HCT116 (cell line): ENCODE results near the gene TTLL4. TPM values are rescaled to one million over a fixed set of nuclear protein-coding genes. Genes with fewer than 3 reads are reported as not detected.
A peak's percentile ranks its signal among the peaks of the same experiment; 100 is the strongest.

Experiments
- ATAC-seq: fragments of 200-7000 bp; cut with Tn5 transposase; 2 replicates; pipeline ENCODE4 v1.9.1; 2020; ENCODE audit warnings: mild to moderate bottlenecking, moderate library complexity
- BruUV-seq: library from RNA; stranded (reverse); fragments of 400-500 nt; replicated peaks from 2 replicates; lab custom pipeline; 2021; lab: Mats Ljungman, UMichigan
- CTCF ChIA-PET: fragments of 300-600 bp; sonication (Branson Sonifier 250); formaldehyde crosslinking; loops from one replicate; lab custom pipeline; 2021; ENCODE audit warnings: antibody characterized with exemption; lab: Charles Lee
- POLR2A ChIA-PET: fragments of 300-600, 350-600 bp; sonication (Branson Sonifier 250); formaldehyde crosslinking; loops from one replicate; lab custom pipeline; 2021; ENCODE audit warnings: antibody characterized with exemption; lab: Charles Lee
- RAD21 ChIA-PET, 2 experiments: fragments of 300-600 bp; sonication (Branson Sonifier 250); formaldehyde crosslinking; loops; one replicate each; lab custom pipeline; 2023; ENCODE audit warnings: low total read pairs in 2 of 2; ENCODE audit not compliant: uncharacterized antibody in 2 of 2, unreplicated experiment in 2 of 2, low non-redundant PET in 1 of 2; lab: Charles Lee
- DNase-seq: peaks from one replicate; pipeline ENCODE4 v3.0.0-alpha.2; 2010; ENCODE audit warnings: low read depth, low spot score
- H2AFZ ChIP-seq: fragments of 200-600 bp; shearing (Covaris generic), sonication (generic); 2 replicates; pipeline ENCODE4 v1.6.1; 2017; ENCODE audit warnings: low read depth, mixed run types, mixed read lengths, antibody characterized with exemption, low read length; ENCODE audit not compliant: poor library complexity, severe bottlenecking
- H3K27ac ChIP-seq: 2 replicates; pipeline ENCODE4 v1.5.1; 2012; ENCODE audit warnings: low read depth, low read length
- H3K27me3 ChIP-seq: fragments of 200-600 bp; sonication (generic); 2 replicates; pipeline ENCODE4 v1.6.1; 2016; ENCODE audit warnings: mixed run types, low read length, mixed read lengths; ENCODE audit not compliant: insufficient read depth
- H3K36me3 ChIP-seq, 2 experiments: fragments of 200-500 bp in 1 of 2; fragments of 200-600 bp in 1 of 2; sonication (Bioruptor generic) in 1 of 2; sonication (generic) in 1 of 2; 2 replicates each; pipeline versions ENCODE4 v1.5.1 to v1.6.1; 2014 to 2016; ENCODE audit warnings: low read length in 2 of 2, inconsistent platforms in 1 of 2, mixed read lengths in 1 of 2, mixed run types in 1 of 2; ENCODE audit not compliant: insufficient read depth in 2 of 2, control insufficient read depth in 1 of 2
- H3K4me1 ChIP-seq, 2 experiments: fragments of 200-600 bp in 1 of 2; sonication (generic) in 1 of 2; 2 replicates each; pipeline versions ENCODE4 v1.5.1 to v1.6.1; 2012 to 2017; ENCODE audit warnings: low read length in 2 of 2, inconsistent platforms in 1 of 2, mild to moderate bottlenecking in 1 of 2, mixed read lengths in 1 of 2, mixed run types in 1 of 2, moderate library complexity in 1 of 2; ENCODE audit not compliant: insufficient read depth in 2 of 2, control insufficient read depth in 1 of 2
- H3K4me2 ChIP-seq: fragments of 200-600 bp; sonication (generic); 2 replicates; pipeline ENCODE4 v1.6.1; 2017; ENCODE audit warnings: mixed run types, low read length, mixed read lengths
- H3K4me3 ChIP-seq, 2 experiments: fragments of 200-600 bp in 1 of 2; sonication (generic) in 1 of 2; replicated peaks in 1 of 2; 2 replicates each; pipeline ENCODE4 v1.5.1; 2011 to 2016; ENCODE audit warnings: low read length in 2 of 2, control low read depth in 1 of 2, low read depth in 1 of 2, mild to moderate bottlenecking in 1 of 2, mixed read lengths in 1 of 2, mixed run types in 1 of 2
- H3K79me2 ChIP-seq: fragments of 200-600 bp; sonication (generic); 2 replicates; pipeline ENCODE4 v1.6.1; 2017; ENCODE audit warnings: mild to moderate bottlenecking, mixed run types, low read length, moderate library complexity, mixed read lengths; ENCODE audit not compliant: insufficient read depth
- H3K9ac ChIP-seq: fragments of 200-600 bp; sonication (generic); 2 replicates; pipeline ENCODE4 v1.6.1; 2016; ENCODE audit warnings: low read length, mixed read lengths
- H3K9me2 ChIP-seq: fragments of 200-600 bp; sonication (generic), shearing (Covaris generic); 2 replicates; pipeline ENCODE4 v1.6.1; 2017; ENCODE audit warnings: mixed run types, mild to moderate bottlenecking, moderate library complexity; ENCODE audit not compliant: insufficient read depth
- H3K9me3 ChIP-seq, 2 experiments: fragments of 200-500 bp in 1 of 2; fragments of 200-600 bp in 1 of 2; sonication (Bioruptor generic) in 1 of 2; sonication (generic) in 1 of 2; 2 replicates each; pipeline ENCODE4 v1.6.1; 2014 to 2017; ENCODE audit warnings: low read length in 2 of 2, mixed read lengths in 2 of 2, inconsistent platforms in 1 of 2, low read depth in 1 of 2, mild to moderate bottlenecking in 1 of 2, mixed run types in 1 of 2, moderate library complexity in 1 of 2; ENCODE audit not compliant: control insufficient read depth in 1 of 2, insufficient read depth in 1 of 2
- H4K20me1 ChIP-seq: fragments of 200-600 bp; sonication (generic), shearing (Covaris generic); 2 replicates; pipeline ENCODE4 v1.6.1; 2017; ENCODE audit warnings: mixed run types, mild to moderate bottlenecking, moderate library complexity; ENCODE audit not compliant: insufficient read depth
- CBX3 ChIP-seq: IDR thresholded peaks from 2 replicates; pipeline ENCODE4 v1.6.1; 2012; ENCODE audit warnings: low read depth
- CEBPB ChIP-seq: IDR thresholded peaks from 2 replicates; pipeline ENCODE4 v1.6.1; 2012; ENCODE audit warnings: low read depth
- EGR1 ChIP-seq: IDR thresholded peaks from 2 replicates; pipeline ENCODE4 v1.6.1; 2012; ENCODE audit warnings: low read depth
- ELF1 ChIP-seq: IDR thresholded peaks from 2 replicates; pipeline ENCODE4 v1.6.1; 2012; ENCODE audit warnings: low read depth, borderline replicate concordance
- EZH2 ChIP-seq: fragments of 200-600 bp; sonication (generic); IDR thresholded peaks from 2 replicates; pipeline ENCODE4 v1.6.1; 2017; ENCODE audit warnings: antibody characterized with exemption, mixed run types
- EZH2phosphoT487 ChIP-seq: fragments of 200-600 bp; IDR thresholded peaks from 2 replicates; pipeline ENCODE4 v1.6.1; 2018; ENCODE audit warnings: antibody characterized with exemption, borderline replicate concordance
- FOSL1 ChIP-seq: IDR thresholded peaks from 2 replicates; pipeline ENCODE4 v1.6.1; 2012; ENCODE audit warnings: low read depth
- JUND ChIP-seq: IDR thresholded peaks from 2 replicates; pipeline ENCODE4 v1.6.1; 2012
- MAX ChIP-seq: IDR thresholded peaks from 2 replicates; pipeline ENCODE4 v1.6.1; 2012
- POLR2A ChIP-seq: IDR thresholded peaks from 2 replicates; pipeline ENCODE4 v1.7.0; 2011; ENCODE audit warnings: borderline replicate concordance; ENCODE audit not compliant: insufficient read depth, insufficient read length; ENCODE audit errors: extremely low read depth
- RAD21 ChIP-seq: IDR thresholded peaks from 2 replicates; pipeline ENCODE4 v1.6.1; 2012; ENCODE audit warnings: low read depth, mild to moderate bottlenecking
- SIN3A ChIP-seq: IDR thresholded peaks from 2 replicates; pipeline ENCODE4 v1.6.1; 2012; ENCODE audit warnings: low read depth
- SP1 ChIP-seq: IDR thresholded peaks from 2 replicates; pipeline ENCODE4 v1.6.1; 2012; ENCODE audit warnings: low read depth
- TCF7L2 ChIP-seq: IDR thresholded peaks from 2 replicates; pipeline ENCODE4 v1.7.0; 2011; ENCODE audit warnings: borderline replicate concordance, inconsistent platforms; ENCODE audit not compliant: insufficient read depth, insufficient read length; ENCODE audit errors: extremely low read depth
- YY1 ChIP-seq: IDR thresholded peaks from 2 replicates; pipeline ENCODE4 v1.6.1; 2011; ENCODE audit warnings: low read length, low read depth, moderate library complexity, mild to moderate bottlenecking; ENCODE audit not compliant: insufficient replicate concordance; ENCODE audit errors: extremely low read depth
- ZFX ChIP-seq: fragments of 450-650 bp; IDR thresholded peaks from 2 replicates; pipeline ENCODE4 v1.6.1; 2017
- intact Hi-C: fragments of 100-400 bp; cut with micrococcal nuclease; formaldehyde crosslinking; loops from 2 replicates; pipeline ENCODE4 v1.10.0; 2022
- total RNA-seq: library from RNA; stranded (reverse); gene quantifications from one replicate; pipeline ENCODE4 v1.2.1, GENCODE V29; 2021; ENCODE audit not compliant: unreplicated experiment
- TF ChIP-seq, protein P1 (sequence below): IDR thresholded peaks from 2 replicates; pipeline ENCODE4 v1.6.1; 2011; ENCODE audit warnings: mild to moderate bottlenecking, low read length, moderate library complexity; ENCODE audit not compliant: insufficient replicate concordance; ENCODE audit errors: extremely low read depth

The TTLL4 gene
- total RNA-seq, 1 experiment from 2014 or later, result 53.0 TPM

- H3K4me2 ChIP-seq, result no peak overlapping the region
- peaks cover 77% of the 10 kb centered on the region for H3K79me2 ChIP-seq
- DNase-seq, result no peak
- H3K9me3 ChIP-seq, result no peaks in the 10 kb centered on the region
- intact Hi-C loops, result no loop called here
- no peak for TF ChIP-seq EZH2
- TF ChIP-seq YY1, result no peak
- TF ChIP-seq ELF1, result no peak
- no peak for TF ChIP-seq EGR1
- TF ChIP-seq, protein P1, sequence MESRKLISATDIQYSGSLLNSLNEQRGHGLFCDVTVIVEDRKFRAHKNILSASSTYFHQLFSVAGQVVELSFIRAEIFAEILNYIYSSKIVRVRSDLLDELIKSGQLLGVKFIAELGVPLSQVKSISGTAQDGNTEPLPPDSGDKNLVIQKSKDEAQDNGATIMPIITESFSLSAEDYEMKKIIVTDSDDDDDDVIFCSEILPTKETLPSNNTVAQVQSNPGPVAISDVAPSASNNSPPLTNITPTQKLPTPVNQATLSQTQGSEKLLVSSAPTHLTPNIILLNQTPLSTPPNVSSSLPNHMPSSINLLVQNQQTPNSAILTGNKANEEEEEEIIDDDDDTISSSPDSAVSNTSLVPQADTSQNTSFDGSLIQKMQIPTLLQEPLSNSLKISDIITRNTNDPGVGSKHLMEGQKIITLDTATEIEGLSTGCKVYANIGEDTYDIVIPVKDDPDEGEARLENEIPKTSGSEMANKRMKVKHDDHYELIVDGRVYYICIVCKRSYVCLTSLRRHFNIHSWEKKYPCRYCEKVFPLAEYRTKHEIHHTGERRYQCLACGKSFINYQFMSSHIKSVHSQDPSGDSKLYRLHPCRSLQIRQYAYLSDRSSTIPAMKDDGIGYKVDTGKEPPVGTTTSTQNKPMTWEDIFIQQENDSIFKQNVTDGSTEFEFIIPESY, result no peak
- TF ChIP-seq EZH2phosphoT487, result no peak
- TF ChIP-seq ZFX, result no peak
- TF ChIP-seq POLR2A, result no peak
- no peak for TF ChIP-seq RAD21
- no peak for TF ChIP-seq FOSL1
- no peak for TF ChIP-seq SIN3A
- no peak for TF ChIP-seq TCF7L2
- no peak for TF ChIP-seq CEBPB
- TF ChIP-seq JUND, result no peak
- TF ChIP-seq MAX, result no peak
- TF ChIP-seq SP1, result no peak
- no peak for TF ChIP-seq CBX3
- TF ChIP-seq, all 23 proteins: peak for 0
- no peak overlapping the region for H3K9ac ChIP-seq
- H4K20me1 ChIP-seq, result peaks cover 10% of the 10 kb centered on the region; the same call in 1 of the 2 replicates
- POLR2A ChIA-PET, result no interaction called here
- H3K27ac ChIP-seq, result no peak overlapping the region
- no peak overlapping the region for H2AFZ ChIP-seq
- no peaks in the 10 kb centered on the region for H3K27me3 ChIP-seq
- CTCF ChIA-PET, result no interaction called here
- ATAC-seq, result no peak
- H3K36me3 ChIP-seq, result peaks cover under 1 to 4% of the 10 kb centered on the region in 2 experiments; a peak in 1 of 4 replicates
- RAD21 ChIA-PET, result no interaction called here
- H3K4me3 ChIP-seq, result no peak overlapping the region
- peaks cover 6 to 22% of the 10 kb centered on the region in 2 experiments; a peak in 3 of 4 replicates for H3K4me1 ChIP-seq
- TSS peak; percentile 8 for BruUV-seq
- no peaks in the 10 kb centered on the region for H3K9me2 ChIP-seq
Measured at GRCh38 chr2:218713922-218714321, 3.3 kb downstream of the TTLL4 start.
